ENCODE measurements around the gene RARS2. TPM values are rescaled to one million over a fixed set of nuclear protein-coding genes. Genes with fewer than 3 reads are reported as not detected.

Gene RARS2
- total and polyA plus RNA-seq, 2 of the 8 experiments (the other 6 are each of a cell fraction or from before 2014, with no cell fraction given): 10.2 to 40.5 TPM

DNA sequence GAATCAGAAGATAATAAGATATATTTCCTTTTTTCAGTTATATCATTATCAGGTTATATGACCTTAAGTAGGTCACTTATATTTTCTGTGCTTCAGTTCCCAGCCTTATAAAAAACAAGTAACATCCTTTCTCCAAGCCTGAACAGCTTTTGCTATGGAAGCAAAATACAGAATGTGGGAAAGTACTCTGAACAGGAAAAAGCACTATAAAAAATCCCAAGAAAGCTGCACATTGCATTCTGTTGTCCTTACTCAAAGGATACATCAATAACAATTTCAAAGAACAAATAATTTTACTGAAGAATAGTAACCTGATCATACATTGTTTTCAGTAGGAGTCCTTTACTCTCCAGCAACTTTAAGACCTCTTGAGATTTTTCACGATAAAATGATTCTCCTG lies 60.6 kb downstream of the RARS2 start:
- Histone ChIP-seq H3K4ac (replicated peaks; ENCODE audit: insufficient read length, low read depth, low read length) (no peak overlapping the region), H2BK5ac (ENCODE audit: low read depth, low read length) (no peak overlapping the region), H3K9ac (replicated peaks in 1 of 4; ENCODE audit: extremely low read depth in 1 of 4, low read depth in 3 of 4, low read length in 3 of 4) (no peak overlapping the region), H4K5ac (ENCODE audit: insufficient read length, low read depth, low read length) (no peak overlapping the region), H3K36me3 (ENCODE audit: control insufficient read depth in 2 of 4, insufficient read depth in 4 of 4, low read length in 3 of 4) (peaks cover 0 to 29% (median 8%) of the 10 kb centered on the region in 4 experiments; a peak in 5 of 8 replicates), H2BK20ac (ENCODE audit: low read length) (no peak overlapping the region), H2BK12ac (ENCODE audit: low read depth, low read length) (no peak overlapping the region), H4K8ac (ENCODE audit: extremely low read depth, insufficient read depth, low read length) (no peak overlapping the region), H3K14ac (ENCODE audit: insufficient read length) (no peak overlapping the region), H3K27me3 (replicated peaks in 1 of 4; ENCODE audit: control insufficient read depth in 3 of 4, extremely low read depth in 1 of 4, insufficient read depth in 3 of 4, low read length in 3 of 4) (no peaks in the 10 kb centered on the region), H3K18ac (ENCODE audit: extremely low read depth, low read length) (no peak overlapping the region), H3K79me2 (ENCODE audit: control insufficient read depth in 1 of 2, insufficient read depth in 2 of 2, low read length in 2 of 2) (no peaks in the 10 kb centered on the region), H3K4me2 (ENCODE audit: insufficient read depth in 1 of 2, low read depth in 2 of 2, low read length in 2 of 2) (no peak overlapping the region), H2BK120ac (replicated peaks; ENCODE audit: low read depth, low read length) (no peak overlapping the region), H2AK5ac (ENCODE audit: low read depth, low read length) (no peak overlapping the region), H3K56ac (replicated peaks; ENCODE audit: insufficient read length, low read depth, low read length) (no peak overlapping the region), H2BK15ac (ENCODE audit: low read length) (no peak overlapping the region), H2AFZ (ENCODE audit: low read length) (no peak overlapping the region), H4K20me1 (replicated peaks in 1 of 2; ENCODE audit: control insufficient read depth in 1 of 2, insufficient read depth in 2 of 2, low read length in 2 of 2) (peaks cover 0 to 3% of the 10 kb centered on the region in 2 experiments), H3K4me3 (ENCODE audit: extremely low read depth in 1 of 4, insufficient read depth in 2 of 4, low read depth in 3 of 4, low read length in 4 of 4) (no peak overlapping the region), H3K79me1 (ENCODE audit: low read depth, low read length) (no peaks in the 10 kb centered on the region), H3K4me1 (replicated peaks in 1 of 4; ENCODE audit: control insufficient read depth in 3 of 4, insufficient read depth in 4 of 4, low read length in 3 of 4) (no peaks in the 10 kb centered on the region), H3K23ac (ENCODE audit: insufficient read length) (no peak overlapping the region), H3K9me3 (ENCODE audit: insufficient read depth in 2 of 2, low read depth in 1 of 2, low read length in 1 of 2) (no peaks in the 10 kb centered on the region), H3K27ac (ENCODE audit: low read depth, low read length) (no peak overlapping the region), H3K23me2 (ENCODE audit: low read depth, low read length) (no peaks in the 10 kb centered on the region), H4K91ac (replicated peaks; ENCODE audit: insufficient read length, low read length) (no peak overlapping the region)
- CTCF ChIA-PET (ENCODE audit: partially characterized antibody): no interaction called here
- POLR2A ChIA-PET (ENCODE audit: partially characterized antibody): no interaction called here
- 90% methylated on average over 1 of the region's 1 CpG; no CpG with 5 or more reads in 1 of the 2 experiments for WGBS, 2 experiments (ENCODE audit: extremely low coverage in 1 of 2, insufficient coverage in 1 of 2, insufficient read length in 1 of 2, insufficient replicate concordance in 2 of 2, low coverage in 1 of 2, low lambda C conversion rate in 2 of 2, missing lambda C conversion rate in 1 of 2)
- TF ChIP-seq CHD2 (IDR thresholded peaks at IDR 0.05; ENCODE audit: low read length): no peak
- TF ChIP-seq, protein P1, sequence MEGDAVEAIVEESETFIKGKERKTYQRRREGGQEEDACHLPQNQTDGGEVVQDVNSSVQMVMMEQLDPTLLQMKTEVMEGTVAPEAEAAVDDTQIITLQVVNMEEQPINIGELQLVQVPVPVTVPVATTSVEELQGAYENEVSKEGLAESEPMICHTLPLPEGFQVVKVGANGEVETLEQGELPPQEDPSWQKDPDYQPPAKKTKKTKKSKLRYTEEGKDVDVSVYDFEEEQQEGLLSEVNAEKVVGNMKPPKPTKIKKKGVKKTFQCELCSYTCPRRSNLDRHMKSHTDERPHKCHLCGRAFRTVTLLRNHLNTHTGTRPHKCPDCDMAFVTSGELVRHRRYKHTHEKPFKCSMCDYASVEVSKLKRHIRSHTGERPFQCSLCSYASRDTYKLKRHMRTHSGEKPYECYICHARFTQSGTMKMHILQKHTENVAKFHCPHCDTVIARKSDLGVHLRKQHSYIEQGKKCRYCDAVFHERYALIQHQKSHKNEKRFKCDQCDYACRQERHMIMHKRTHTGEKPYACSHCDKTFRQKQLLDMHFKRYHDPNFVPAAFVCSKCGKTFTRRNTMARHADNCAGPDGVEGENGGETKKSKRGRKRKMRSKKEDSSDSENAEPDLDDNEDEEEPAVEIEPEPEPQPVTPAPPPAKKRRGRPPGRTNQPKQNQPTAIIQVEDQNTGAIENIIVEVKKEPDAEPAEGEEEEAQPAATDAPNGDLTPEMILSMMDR (IDR thresholded peaks at IDR 0.05; ENCODE audit: control extremely low read depth in 1 of 3, insufficient read depth in 1 of 3, low read depth in 1 of 3, low read length in 3 of 3): no peak
- TF ChIP-seq EP300 (IDR thresholded peaks at IDR 0.05; ENCODE audit: borderline replicate concordance in 1 of 2, low read depth in 2 of 2, low read length in 2 of 2): no peak
- TF ChIP-seq CEBPB (IDR thresholded peaks at IDR 0.05; ENCODE audit: low read depth, low read length): no peak
- no peak for TF ChIP-seq CREB1 (IDR thresholded peaks at IDR 0.05)
- no peak for TF ChIP-seq TEAD4 (IDR thresholded peaks at IDR 0.05; ENCODE audit: low read depth, low read length)
- no peak for TF ChIP-seq POLR2AphosphoS5 (IDR thresholded peaks at IDR 0.05; ENCODE audit: low read depth, low read length)
- no peak for TF ChIP-seq CBX8 (IDR thresholded peaks at IDR 0.05; ENCODE audit: borderline replicate concordance, low read depth, low read length)
- TF ChIP-seq SAP30 (IDR thresholded peaks at IDR 0.05; ENCODE audit: insufficient read depth, insufficient replicate concordance, low read length): no peak
- no peak for FAIRE-seq
- DNase-seq (ENCODE audit: low read depth in 1 of 2, low spot score in 2 of 2): no peak

All from H1 (cell line).